HL-60/S4 treated with retinoic acid at 250 ng/mL for 4 days and 3 days (cell line): ENCODE results near the gene CWC22.
"Not testable (repeated sequence)": the region's sequence is repeated elsewhere in the genome, so short reads cannot be mapped to it uniquely, and the experiment has no call there.

Experiments
- in situ Hi-C: fragments of 300-500 bp; cut with MboI; formaldehyde crosslinking; loops from 2 replicates; pipeline ENCODE4 v1.7.0; 2022; ENCODE audit warnings: low sequenced_read_pairs

Gene CWC22

DNA sequence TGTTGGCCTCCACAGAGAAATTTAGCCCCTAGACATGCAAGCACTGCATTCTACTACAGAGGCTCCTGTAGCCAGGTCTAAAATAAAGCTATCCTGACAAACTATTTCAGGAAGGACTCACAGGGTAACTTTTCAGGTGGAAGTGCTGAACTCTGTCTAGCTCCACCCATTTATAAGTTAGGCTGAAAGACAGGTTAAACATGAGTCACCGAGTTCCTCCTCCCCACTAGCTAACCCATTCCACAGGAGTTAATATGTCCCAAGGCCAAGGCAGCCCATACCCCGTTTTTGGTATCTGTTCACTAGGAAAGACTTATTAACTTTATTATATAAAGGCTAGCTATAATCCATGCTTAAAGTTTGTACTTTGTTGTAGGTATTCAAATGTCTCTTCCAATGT is 3.5 kb downstream of the CWC22 start:
- in situ Hi-C loops = no loop called here

DNA sequence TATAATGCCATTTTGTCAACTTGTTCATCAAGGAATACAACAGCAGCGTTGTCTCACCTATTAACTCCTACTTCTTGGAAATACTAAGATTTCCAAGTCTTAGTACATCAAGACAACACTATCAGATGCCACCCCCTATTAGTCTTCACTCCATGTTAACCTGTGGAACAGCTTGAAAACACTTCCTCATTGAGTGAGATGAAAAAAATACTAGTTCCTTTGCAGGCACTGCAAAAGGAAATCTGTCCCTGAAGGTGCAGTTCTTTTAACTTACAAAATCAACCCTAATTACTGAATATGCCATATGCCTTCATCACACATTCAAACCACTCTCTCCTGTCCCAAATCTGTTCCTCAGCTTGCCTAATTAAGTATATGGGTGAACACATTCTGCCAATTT is 4.0 kb downstream of the CWC22 start:
- in situ Hi-C loops = no loop called here

DNA sequence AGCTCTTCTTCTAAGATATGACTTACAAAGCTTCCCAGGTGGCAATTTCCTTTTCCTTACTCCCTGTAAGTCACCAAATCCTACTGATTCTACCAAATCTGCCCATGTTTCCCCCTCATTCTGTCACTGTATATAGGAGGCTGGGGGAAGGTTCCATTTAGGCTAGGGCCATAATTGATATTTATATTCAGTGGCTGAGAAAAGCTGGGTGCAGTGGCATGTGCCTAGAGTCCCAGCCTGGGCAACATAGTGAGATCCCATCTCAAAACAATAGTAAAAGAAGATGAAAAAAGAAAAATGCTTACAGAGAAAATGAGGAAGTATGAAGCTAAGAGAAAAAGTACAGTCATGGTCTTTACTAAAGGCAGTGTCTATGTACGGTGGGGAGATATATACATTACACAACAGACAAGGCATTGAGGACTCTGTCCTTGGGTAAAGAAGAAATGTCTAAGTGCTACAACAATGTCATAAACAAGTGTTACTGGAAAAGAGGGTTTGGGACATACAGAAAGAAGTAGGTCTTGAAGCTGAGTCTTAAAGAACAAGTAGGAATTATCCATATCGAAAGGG is 4.8 kb downstream of the CWC22 start:
- in situ Hi-C loops = no loop called here

DNA sequence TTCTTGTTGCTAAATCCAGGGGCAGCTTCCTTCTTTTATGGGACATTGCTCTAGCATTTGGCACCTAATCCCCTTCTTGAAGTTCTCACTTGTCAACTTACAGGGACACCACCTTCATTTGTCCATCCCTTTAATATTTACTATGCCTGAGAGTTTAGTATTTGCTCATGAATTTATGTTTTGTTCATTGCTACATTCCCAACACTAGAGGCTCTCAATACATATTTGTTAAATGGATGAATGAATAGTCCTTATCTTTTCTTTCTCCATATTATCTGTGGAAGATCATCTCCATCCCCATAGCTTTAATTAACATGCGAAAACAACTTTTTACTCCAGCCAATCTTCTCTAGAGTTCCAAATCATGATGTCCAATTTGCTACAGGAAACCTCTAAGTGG is 5.4 kb downstream of the CWC22 start:
- in situ Hi-C loops = no loop called here

DNA sequence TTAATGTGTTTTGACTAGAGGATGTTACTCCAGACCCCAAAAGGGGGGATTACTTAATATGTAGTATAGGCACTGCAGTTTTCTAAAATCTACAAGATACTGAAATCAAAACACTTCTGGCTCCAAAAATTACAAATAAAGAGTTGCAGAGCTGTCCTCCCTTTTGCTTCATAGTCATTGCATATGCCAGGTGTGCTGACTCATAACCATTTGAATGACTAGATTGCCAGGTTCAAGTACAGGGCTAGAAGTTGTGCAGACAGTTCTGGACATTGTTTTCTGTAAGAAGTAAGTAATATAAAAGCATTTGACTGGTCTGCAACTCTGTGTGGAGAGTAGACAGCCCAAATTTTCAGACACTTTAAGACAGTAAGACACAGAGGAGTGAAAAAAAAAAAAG is 6.7 kb downstream of the CWC22 start:
- in situ Hi-C loops = no loop called here

DNA sequence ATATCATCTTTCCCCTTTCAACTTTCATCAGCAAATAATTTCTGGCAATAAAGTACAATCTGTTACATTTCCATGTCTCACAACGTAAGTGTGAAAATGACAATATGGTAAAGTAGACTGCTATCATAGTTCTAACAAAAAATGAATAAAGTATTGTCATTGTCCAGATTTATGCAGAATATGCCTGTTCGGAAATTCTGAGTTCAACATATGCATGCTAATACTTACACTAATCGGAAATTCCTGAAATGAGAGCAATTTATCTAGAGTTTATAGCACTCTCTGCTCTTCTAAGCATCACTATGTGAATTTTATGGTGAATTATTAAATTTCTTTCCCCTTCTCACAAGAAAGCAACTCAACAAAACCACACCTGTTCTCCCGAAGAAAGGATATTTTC is 8.1 kb downstream of the CWC22 start:
- in situ Hi-C loops = no loop called here

DNA sequence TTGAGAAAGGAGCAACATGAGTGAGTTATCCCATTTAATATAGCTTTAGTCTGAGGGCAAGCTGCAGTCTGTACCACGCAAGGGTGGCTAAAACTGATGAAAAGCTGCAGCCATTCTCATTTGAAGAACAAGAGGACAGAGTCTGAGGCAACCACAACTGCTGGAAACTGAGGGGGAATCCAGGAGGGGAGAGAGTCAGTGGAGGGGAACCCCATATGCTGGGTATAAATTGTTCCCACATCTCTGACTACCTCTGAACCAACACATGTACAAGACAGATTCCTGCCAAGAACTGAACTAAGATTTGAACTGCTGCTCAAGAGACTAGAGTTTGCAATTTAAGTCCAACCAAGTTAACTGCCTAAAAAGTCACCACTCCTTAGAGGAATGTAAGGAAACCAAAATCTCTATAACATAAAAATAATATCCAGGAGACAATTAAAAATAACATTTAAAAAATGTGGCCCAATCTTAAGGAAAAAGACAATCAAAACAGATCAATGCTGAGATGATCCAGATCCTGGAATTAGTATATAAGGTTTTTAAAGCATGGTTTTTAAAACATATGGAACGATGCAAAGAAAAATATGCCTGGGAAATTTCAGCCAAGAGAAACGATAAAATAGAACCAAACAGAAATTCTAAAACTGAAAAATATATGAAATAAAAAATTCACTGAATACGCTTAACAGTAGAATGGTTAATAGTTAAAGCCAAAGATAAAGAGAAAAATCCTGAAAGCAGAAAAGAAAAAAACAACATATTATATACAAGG is 11.2 kb downstream of the CWC22 start:
- in situ Hi-C loops = no loop called here

DNA sequence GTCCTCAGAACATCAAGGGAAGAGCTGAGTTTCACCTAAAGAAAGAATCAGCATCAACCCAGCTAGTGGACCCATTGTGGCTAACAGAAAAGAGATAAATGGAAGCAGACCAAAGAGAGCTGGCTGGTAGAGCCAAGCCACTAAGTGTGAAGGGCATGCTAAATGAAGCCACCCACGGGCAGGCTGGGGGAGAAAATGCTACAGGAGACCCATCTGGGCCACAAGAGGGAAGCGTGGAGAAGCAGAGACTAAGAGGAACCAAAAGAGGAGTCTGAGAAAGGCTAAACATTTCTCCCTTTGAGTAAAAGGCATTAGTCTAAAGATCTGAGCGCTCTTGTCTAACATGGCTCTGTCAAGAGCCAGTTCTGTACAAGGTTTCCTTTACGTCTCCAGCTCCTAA is 15.8 kb downstream of the CWC22 start:
- in situ Hi-C loops = no loop called here

DNA sequence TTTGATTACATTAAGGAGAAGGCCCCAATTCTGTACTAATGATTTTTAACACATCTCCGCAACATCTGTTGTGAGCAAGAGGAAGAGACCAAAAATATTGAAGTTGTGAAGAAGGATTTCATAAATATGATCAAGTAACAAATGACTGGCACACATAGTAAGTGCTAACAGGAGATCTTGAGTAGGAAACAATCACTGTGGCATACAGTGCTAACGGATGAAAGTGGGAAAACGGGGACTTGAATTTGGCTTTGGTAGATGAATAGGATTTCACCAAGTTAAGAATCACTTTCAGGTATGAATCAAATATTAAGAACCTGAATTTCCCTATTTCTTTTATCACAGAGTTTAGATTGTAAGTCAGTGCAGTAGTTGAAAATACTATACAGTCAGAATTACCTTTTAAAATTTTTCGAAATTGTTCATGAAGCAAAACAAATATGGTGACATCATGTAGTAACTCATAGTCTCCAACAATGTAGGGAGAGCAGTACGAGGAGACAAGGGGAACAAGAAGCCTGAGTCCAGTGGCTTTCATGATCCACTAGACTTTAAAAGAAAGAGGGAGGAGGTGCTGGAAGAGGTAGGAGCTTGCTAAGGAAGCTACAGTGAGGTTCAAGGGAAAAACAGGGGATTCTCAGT is 16.3 kb downstream of the CWC22 start:
- in situ Hi-C loops = no loop called here

DNA sequence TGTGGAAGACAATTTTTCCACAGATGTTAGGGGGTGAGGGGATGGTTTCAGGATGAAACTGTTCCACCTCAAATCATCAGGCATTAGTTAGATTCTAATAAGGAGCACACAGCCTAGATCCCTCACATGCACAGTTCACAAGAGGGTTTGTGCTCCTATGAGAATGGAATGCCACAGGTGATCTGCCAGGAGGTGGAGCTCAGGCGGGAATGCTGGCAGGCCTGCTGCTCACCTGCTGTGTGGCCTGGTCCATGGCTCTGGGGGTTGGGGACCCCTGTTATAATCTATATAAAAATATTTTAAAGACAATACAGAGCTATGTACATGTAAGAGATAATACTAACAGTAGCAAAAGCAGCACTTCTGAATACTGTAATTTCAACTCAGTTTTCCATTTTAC is 19.2 kb downstream of the CWC22 start:
- in situ Hi-C loops = no loop called here

DNA sequence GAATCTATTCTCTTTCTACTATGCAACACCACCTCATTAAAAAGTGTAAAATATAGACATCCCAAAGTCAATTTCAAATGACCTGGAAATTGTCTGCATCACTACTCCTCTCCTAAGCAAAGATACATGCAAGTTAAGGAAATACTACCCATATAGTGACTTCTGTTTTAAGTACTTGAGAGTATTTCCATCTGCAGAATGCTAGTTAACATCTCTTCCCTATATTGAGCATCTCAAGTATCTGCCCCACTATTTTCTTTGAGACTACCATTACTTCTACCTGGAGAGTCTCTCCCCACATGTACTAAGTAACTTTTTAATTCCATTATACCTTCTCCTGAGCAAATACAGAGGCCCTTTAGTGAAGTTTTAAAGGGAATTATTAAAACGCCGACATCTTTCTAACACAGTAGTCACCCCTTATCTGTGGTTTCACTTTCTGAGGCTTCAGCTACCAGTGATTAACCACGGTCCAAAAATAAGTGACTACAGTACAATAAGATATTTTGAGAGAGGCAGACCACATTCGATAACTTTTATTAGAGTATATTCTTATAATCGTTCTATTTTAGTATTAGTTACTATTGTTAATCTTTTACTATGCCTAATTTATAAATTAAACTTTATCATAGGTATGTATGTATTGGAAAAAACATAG is 21.8 kb downstream of the CWC22 start:
- in situ Hi-C loops = no loop called here

DNA sequence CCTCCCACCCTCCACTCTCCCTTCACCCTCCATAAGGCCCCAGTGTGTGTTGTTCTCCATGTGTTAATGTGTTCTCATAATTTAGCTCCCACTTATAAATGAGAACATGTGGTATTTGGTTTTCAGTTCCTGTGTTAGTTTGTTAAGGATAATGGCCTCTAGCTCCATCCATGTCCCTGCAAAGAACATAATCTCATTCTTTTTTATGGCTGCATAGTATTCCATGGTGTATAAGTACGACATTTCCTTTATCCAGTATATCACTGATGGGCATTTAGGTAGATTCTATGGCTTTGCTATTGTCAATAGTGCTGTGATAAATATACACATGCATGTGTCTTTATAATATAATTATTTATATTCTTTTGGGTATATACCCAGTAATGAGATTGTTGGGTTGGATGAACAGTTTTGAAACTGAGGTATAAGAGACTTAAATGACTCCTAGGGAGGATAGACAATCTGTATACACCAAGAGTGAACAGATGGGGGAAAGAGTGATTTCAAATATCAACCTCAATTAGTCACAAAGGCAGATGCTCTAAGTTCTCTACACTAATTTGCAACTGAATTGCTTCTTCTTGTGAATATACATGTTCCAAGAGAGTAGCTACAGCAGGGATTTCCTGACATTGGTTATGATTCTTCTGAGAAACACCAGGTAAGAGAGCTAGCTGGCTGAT is 23.7 kb downstream of the CWC22 start:
- in situ Hi-C loops = no loop called here

DNA sequence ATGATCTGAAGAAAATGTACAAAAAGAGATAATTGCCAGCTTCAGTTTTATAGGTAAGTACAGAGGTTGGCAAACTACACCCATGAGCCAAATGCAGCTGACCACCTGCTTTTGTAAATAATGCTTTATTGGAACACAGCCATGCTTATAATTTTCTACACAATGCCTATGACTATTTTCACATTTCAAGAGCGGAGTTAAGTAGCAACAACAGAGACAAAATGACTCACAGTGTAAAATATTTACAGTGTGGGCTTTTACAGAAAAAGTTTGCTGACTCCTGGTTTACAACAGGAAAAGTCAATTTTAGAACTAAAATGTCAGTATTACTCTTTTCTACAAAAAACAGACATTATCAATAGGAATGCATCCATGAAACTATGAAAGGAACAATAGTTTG is 26.0 kb downstream of the CWC22 start:
- in situ Hi-C loops = no loop called here

DNA sequence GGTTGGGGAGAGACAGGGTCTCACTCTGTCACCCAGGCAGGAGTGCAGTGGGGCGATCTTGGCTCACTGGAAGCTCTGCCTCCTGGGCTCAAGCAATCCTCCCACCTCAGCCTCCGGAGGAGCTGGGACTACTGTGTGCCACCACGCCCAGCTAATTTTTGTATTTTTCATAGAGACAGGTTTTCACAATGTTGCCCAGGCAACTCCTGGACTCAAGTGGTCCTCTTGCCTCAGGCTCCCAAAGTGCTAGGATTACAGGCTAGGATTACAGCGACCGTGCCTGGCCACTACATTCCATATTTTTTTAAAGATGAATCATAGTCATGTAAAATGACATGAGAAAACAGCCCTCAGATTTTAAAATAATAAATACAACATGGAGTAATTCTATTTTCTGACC is 32.3 kb downstream of the CWC22 start:
- in situ Hi-C loops = no loop called here

DNA sequence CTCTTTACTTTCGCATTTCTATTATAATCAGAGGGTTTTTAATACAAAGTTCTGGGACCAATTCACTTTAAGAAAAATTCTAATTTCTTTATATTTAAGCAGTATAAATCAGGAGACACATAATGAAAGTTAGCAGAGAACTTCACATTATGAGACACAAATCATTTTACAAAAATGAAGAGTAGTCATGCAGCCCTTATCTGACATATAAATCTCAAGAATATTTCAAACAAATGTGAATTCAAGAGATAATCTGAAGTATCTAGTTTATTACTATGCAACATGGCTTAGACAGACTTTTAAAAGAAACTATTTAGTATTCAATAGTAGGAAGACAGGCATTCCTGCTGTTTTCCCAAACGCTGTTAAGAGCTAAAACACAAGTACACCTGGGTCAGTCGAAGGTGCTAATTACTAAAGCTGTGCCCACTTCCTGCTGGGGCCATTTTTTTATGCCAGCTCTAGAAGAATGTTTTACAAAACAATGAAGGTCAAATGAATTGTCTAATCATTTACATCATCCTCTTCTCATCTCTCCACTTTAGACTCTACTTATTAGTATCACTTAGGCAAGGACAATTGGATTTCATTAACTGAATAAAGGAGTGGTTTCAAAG is 40.2 kb downstream of the CWC22 start:
- in situ Hi-C loops = no loop called here

DNA sequence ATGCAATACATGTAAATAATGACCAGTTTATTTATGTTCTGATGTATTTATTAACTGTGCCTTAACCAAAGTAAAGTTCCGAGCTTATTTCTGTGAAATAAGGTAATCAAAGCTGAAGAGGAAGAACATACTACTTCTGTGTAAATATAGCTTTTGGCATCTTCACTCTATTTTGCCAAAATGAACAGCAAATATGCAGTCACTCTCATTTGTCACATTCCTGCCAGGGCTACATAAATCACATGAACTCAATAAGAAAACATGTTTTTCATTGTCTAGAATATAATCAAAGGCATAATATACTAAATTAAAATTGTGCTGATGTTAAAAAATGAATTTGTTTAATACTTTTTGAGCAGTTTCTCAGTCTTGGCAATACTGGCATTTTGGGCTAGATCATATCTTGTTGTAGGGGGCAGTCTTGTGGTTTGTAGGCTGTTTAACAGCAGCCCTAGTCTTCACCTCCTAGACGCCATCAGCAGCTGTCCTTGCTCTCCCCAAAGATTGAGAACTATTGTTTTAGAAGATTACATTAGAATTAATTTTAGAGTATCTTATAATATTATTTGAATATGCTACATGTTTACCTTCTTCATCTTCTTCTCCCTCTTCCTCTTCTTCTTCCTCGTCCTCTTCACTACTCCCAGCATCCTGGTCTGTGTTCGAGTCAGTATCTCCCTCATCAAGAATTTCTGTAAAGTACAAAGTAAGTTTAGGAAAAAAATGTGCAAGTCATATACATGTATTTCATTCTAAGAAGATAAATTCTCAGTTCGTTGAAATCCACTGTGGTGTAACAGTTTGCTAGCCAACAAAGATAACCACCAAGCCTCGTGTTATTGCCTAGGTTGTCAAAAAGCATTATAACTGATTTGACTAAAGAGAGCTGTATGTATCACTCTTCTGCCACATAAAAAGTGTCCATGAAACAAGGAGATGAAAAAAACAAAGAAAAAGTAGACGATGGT is 41.5 kb downstream of the CWC22 start:
- in situ Hi-C loops = no loop called here

DNA sequence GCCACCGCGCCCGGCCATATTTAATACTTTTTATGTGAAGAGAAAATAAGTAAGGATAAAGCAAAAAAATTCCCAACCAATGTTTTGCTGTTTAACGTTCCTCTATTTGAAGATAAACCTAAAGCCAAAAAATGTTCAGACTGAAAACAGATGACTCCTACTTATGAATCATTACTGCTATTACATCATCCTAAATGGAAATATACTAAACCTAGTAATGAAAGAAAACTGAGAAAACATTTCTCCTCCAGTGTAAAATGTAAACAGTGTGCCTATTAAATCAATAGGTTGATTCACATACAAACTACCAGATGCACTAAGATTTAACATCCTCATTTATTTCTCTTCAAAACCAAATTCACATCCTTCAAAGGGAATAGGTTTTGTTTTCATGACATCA is 43.5 kb downstream of the CWC22 start:
- in situ Hi-C loops = no loop called here

DNA sequence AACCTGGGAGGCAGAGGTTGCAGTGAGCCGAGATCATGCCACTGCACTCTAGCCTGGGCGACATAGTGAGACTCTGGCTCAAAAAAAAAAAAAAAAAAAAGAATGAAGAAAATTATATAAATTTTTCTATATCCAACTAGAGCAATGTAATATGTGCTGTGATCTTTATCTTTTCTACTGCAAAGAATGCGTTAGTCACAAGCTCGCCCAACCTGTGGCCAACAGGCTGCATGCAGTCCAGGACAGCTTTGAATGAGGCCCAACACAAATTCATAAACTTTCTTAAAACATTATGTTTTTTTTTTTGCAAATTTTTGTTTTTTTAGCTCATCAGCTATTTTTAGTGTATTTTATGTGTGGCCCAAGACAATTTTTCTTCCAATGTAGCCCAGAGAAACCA is 48.8 kb downstream of the CWC22 start:
- in situ Hi-C loops = not testable (repeated sequence)

DNA sequence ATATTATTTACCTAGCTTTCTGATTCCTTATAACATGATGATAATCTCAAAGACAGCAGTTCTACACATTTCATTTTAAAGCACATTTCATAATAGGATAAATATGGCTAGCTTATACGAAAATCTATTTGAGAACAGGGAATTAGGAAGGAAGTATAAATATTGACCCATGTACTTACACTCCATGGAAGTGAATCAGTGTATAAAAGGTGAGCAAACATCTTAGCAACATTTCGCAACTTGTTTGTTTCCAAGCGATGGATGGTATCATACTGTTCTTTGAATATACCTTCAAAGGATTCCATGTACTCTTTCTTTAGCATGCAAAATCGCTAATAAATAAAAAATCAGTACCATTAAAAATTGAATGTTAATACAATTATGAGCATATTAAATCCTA is 53.1 kb downstream of the CWC22 start:
- in situ Hi-C loops = no loop called here

DNA sequence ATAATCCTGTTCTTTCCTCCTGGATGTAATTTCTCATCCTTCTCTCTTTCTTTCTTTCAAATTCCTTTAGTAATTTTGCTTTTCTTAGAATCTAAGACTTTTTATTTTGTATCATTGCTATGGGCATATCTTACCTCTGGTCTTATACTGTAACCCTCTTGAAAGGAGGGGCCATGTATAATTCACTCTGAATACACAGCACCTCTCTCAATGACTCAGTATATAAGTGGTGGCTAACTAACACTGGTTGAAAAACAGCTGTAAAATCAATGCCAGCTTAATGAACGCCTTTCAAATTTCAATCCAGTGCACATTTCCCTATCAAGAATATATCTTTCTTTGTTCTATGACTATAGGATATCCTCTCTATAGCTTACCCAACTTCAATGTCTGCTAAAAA is 53.7 kb downstream of the CWC22 start:
- in situ Hi-C loops = no loop called here
